IMR-90 (cell line): ENCODE results near the gene EIF2A. TPM values are rescaled to one million over a fixed set of nuclear protein-coding genes. Genes with fewer than 3 reads are reported as not detected.

Source experiments
- ATAC-seq: fragments of 200-7000 bp; cut with Tn5 transposase; 2 replicates; pipeline ENCODE4 v1.9.1; 2020; ENCODE audit warnings: low read depth, mild to moderate bottlenecking, moderate library complexity
- BruUV-seq: library from RNA; stranded (reverse); fragments of 400-500 nt; replicated peaks from 2 replicates; lab custom pipeline; 2021; lab: Mats Ljungman, UMichigan
- CTCF ChIA-PET: fragments of 300-600 bp; formaldehyde crosslinking; extraction: SDS; loops from one replicate; lab custom pipeline; 2021; ENCODE audit warnings: antibody characterized with exemption; lab: Yijun Ruan, JAX
- POLR2A ChIA-PET: fragments of 300-600 bp; sonication (Branson Sonifier 250); formaldehyde crosslinking; loops from one replicate; lab custom pipeline; 2022; ENCODE audit warnings: antibody characterized with exemption; ENCODE audit not compliant: unreplicated experiment; lab: Charles Lee
- DNase-seq: peaks from one replicate; pipeline ENCODE4 v3.0.0; 2013
- H2AFZ ChIP-seq: replicated peaks from 2 replicates; pipeline ENCODE3; 2013; ENCODE audit warnings: low read length, mild to moderate bottlenecking; ENCODE audit not compliant: poor library complexity
- H2AK5ac ChIP-seq: 2 replicates; pipeline ENCODE4 v1.6.1; 2013; ENCODE audit warnings: low read depth, low read length, inconsistent platforms
- H2AK9ac ChIP-seq: replicated peaks from 2 replicates; pipeline ENCODE3; 2013; ENCODE audit warnings: mild to moderate bottlenecking, low read depth, low read length, moderate library complexity; ENCODE audit not compliant: poor library complexity
- H2BK120ac ChIP-seq: 2 replicates; pipeline ENCODE4 v1.6.1; 2013; ENCODE audit warnings: low read depth, low read length, inconsistent platforms
- H2BK15ac ChIP-seq: 3 replicates; pipeline ENCODE4 v1.6.1; 2013; ENCODE audit warnings: low read depth, low read length, inconsistent platforms
- H2BK20ac ChIP-seq: 2 replicates; pipeline ENCODE4 v1.6.1; 2013; ENCODE audit warnings: low read depth, mild to moderate bottlenecking, inconsistent platforms, low read length, moderate library complexity
- H2BK5ac ChIP-seq: 2 replicates; pipeline ENCODE4 v1.6.1; 2013; ENCODE audit warnings: mild to moderate bottlenecking, low read depth, low read length, inconsistent platforms; ENCODE audit not compliant: poor library complexity, severe bottlenecking
- H3K14ac ChIP-seq: replicated peaks from 2 replicates; pipeline ENCODE4 v1.6.1; 2013; ENCODE audit warnings: low read depth, low read length, inconsistent platforms
- H3K18ac ChIP-seq: 2 replicates; pipeline ENCODE4 v1.6.1; 2013; ENCODE audit warnings: low read depth, low read length, control low read depth
- H3K23ac ChIP-seq: 2 replicates; pipeline ENCODE4 v1.6.1; 2013; ENCODE audit warnings: low read depth, low read length, inconsistent platforms
- H3K27ac ChIP-seq: 2 replicates; pipeline ENCODE4 v1.5.1; 2013; ENCODE audit warnings: mild to moderate bottlenecking, control low read depth, low read length; ENCODE audit not compliant: insufficient read depth
- H3K27me3 ChIP-seq: 2 replicates; pipeline ENCODE4 v1.6.1; 2013; ENCODE audit warnings: low read length; ENCODE audit not compliant: control insufficient read depth, insufficient read depth
- H3K36me3 ChIP-seq: 2 replicates; pipeline ENCODE4 v1.6.1; 2013; ENCODE audit warnings: low read length, mixed read lengths; ENCODE audit not compliant: control insufficient read depth, insufficient read depth
- H3K4ac ChIP-seq: 2 replicates; pipeline ENCODE4 v1.6.1; 2013; ENCODE audit warnings: low read depth, low read length, inconsistent platforms
- H3K4me1 ChIP-seq: 2 replicates; pipeline ENCODE4 v1.6.1; 2013; ENCODE audit warnings: low read length, mixed read lengths; ENCODE audit not compliant: control insufficient read depth, insufficient read depth
- H3K4me2 ChIP-seq: 2 replicates; pipeline ENCODE4 v1.6.1; 2013; ENCODE audit warnings: low read depth, mild to moderate bottlenecking, control low read depth, low read length, moderate library complexity
- H3K4me3 ChIP-seq: 2 replicates; pipeline ENCODE4 v1.5.1; 2013; ENCODE audit warnings: low read depth, mild to moderate bottlenecking, control low read depth, low read length, moderate library complexity; ENCODE audit not compliant: insufficient read depth
- H3K56ac ChIP-seq: 2 replicates; pipeline ENCODE4 v1.6.1; 2013; ENCODE audit warnings: low read length, inconsistent platforms; ENCODE audit not compliant: insufficient read depth; ENCODE audit errors: extremely low read depth
- H3K79me1 ChIP-seq, 2 experiments: 2 replicates each; pipeline ENCODE4 v1.6.1; 2013; ENCODE audit warnings: low read length in 2 of 2, inconsistent platforms in 1 of 2, low read depth in 1 of 2
- H3K9ac ChIP-seq: 2 replicates; pipeline ENCODE4 v1.6.1; 2013; ENCODE audit warnings: low read depth, low read length, control low read depth
- H3K9me1 ChIP-seq: 2 replicates; pipeline ENCODE4 v1.6.1; 2013; ENCODE audit warnings: low read length, inconsistent platforms; ENCODE audit not compliant: insufficient read depth
- H3K9me3 ChIP-seq: 2 replicates; pipeline ENCODE4 v1.6.1; 2013; ENCODE audit warnings: low read length; ENCODE audit not compliant: control insufficient read depth, insufficient read depth
- H4K20me1 ChIP-seq: 2 replicates; pipeline ENCODE4 v1.6.1; 2013; ENCODE audit warnings: low read length, inconsistent platforms; ENCODE audit not compliant: insufficient read depth
- H4K5ac ChIP-seq: 2 replicates; pipeline ENCODE4 v1.6.1; 2013; ENCODE audit warnings: mild to moderate bottlenecking, low read depth, low read length, control low read depth
- H4K8ac ChIP-seq, 2 experiments: 2 replicates each; pipeline ENCODE4 v1.6.1; 2013; ENCODE audit warnings: low read depth in 2 of 2, low read length in 2 of 2, control low read depth in 1 of 2, inconsistent platforms in 1 of 2
- H4K91ac ChIP-seq: 2 replicates; pipeline ENCODE4 v1.6.1; 2013; ENCODE audit warnings: low read depth, low read length, inconsistent platforms; ENCODE audit not compliant: insufficient read depth
- BHLHE40 ChIP-seq: fragments of 150-350 bp; IDR thresholded peaks from 2 replicates; pipeline ENCODE4 v1.6.1; 2016; ENCODE audit warnings: mild to moderate bottlenecking, low read depth, low read length
- CEBPB ChIP-seq: IDR thresholded peaks from 2 replicates; pipeline ENCODE4 v1.6.1; 2012; ENCODE audit warnings: low read depth, low read length, improper control_type of control experiment
- CTCF ChIP-seq: conservative IDR thresholded peaks from 2 replicates; pipeline ENCODE4 v1.5.1; 2012; ENCODE audit warnings: mild to moderate bottlenecking, low read depth, low read length, improper control_type of control experiment
- FOS ChIP-seq: fragments of 150-350 bp; IDR thresholded peaks from 2 replicates; pipeline ENCODE4 v1.6.1; 2016; ENCODE audit warnings: low read depth, low read length
- NFE2L2 ChIP-seq: fragments of 150-350 bp; IDR thresholded peaks from 2 replicates; pipeline ENCODE4 v1.6.1; 2016; ENCODE audit warnings: low read depth, mild to moderate bottlenecking, low read length
- POLR2A ChIP-seq: IDR thresholded peaks from 2 replicates; pipeline ENCODE4 v1.6.1; 2012; ENCODE audit warnings: mild to moderate bottlenecking, low read depth, low read length
- RAD21 ChIP-seq: IDR thresholded peaks from 2 replicates; pipeline ENCODE4 v1.6.1; 2012; ENCODE audit warnings: low read length, improper control_type of control experiment
- RFX5 ChIP-seq: IDR thresholded peaks from 2 replicates; pipeline ENCODE4 v1.8.0; 2012; ENCODE audit warnings: low read depth, mild to moderate bottlenecking, low read length, moderate library complexity
- SMC3 ChIP-seq: fragments of 150-350 bp; IDR thresholded peaks from 2 replicates; pipeline ENCODE4 v1.6.1; 2016; ENCODE audit warnings: low read depth, mild to moderate bottlenecking, antibody characterized with exemption, low read length, moderate library complexity
- USF2 ChIP-seq: fragments of 150-350 bp; IDR thresholded peaks from 2 replicates; pipeline ENCODE4 v1.6.1; 2017; ENCODE audit warnings: mild to moderate bottlenecking, antibody characterized with exemption, low read length, low read depth
- WGBS, 2 experiments: methylation state at CpG; one replicate each; pipeline versions ENCODE4 v1.1.5 to v1.1.7; 2013; ENCODE audit warnings: missing lambda C conversion rate in 2 of 2; ENCODE audit not compliant: insufficient read length in 1 of 2; ENCODE audit errors: extremely low coverage in 2 of 2; 5-methylcytosine and 5-hydroxymethylcytosine counted together
- dilution Hi-C: fragments of 300-500 bp; cut with HindIII; formaldehyde crosslinking; loops from one replicate; pipeline ENCODE4 v1.14.3; 2018; ENCODE audit warnings: low sequenced_read_pairs; ENCODE audit not compliant: unreplicated experiment
- in situ Hi-C: fragments of 300-500 bp; cut with MboI; formaldehyde crosslinking; loops from 3 replicates; pipeline ENCODE4 v1.14.3; 2019; ENCODE audit warnings: low sequenced_read_pairs, inconsistent platforms, mixed read lengths
- intact Hi-C: fragments of 100-400 bp; cut with micrococcal nuclease; formaldehyde crosslinking; loops from 2 replicates; pipeline ENCODE4 v1.10.0; 2022
- polyA plus RNA-seq, 3 experiments: library from polyadenylated mRNA; depleted of rRNA; stranded (reverse); fragments of >200 nt; gene quantifications; 2 replicates each; pipeline ENCODE4 v1.2.3, GENCODE V29; 2012; ENCODE audit warnings: low replicate concordance in 1 of 3
- total RNA-seq: library from RNA; depleted of rRNA; stranded (reverse); fragments of >200 nt; gene quantifications from 2 replicates; pipeline ENCODE4 v1.2.3, GENCODE V29; 2012

The EIF2A gene
- total and polyA plus RNA-seq, 2 of the 4 experiments (the other 2 are of a cell fraction), result 61.2 to 166 TPM

- no peak overlapping the region for H2AK5ac ChIP-seq
- dilution Hi-C loops, result no loop called here
- no peak overlapping the region for H3K4ac ChIP-seq
- no peaks in the 10 kb centered on the region for H4K20me1 ChIP-seq
- no peak overlapping the region for H3K56ac ChIP-seq
- H4K8ac ChIP-seq, result no peak overlapping the region
- no peak overlapping the region for H2BK20ac ChIP-seq
- no peaks in the 10 kb centered on the region for H3K27me3 ChIP-seq
- no peak overlapping the region for H4K5ac ChIP-seq
- H3K27ac ChIP-seq, result no peak overlapping the region
- no peak overlapping the region for H3K4me3 ChIP-seq
- no peak overlapping the region for H3K4me2 ChIP-seq
- no peak overlapping the region for H3K9ac ChIP-seq
- BruUV-seq, result no TSS peak
- TF ChIP-seq RAD21, result no peak
- TF ChIP-seq SMC3, result no peak
- TF ChIP-seq NFE2L2, result no peak
- no peak for TF ChIP-seq CEBPB
- TF ChIP-seq FOS, result no peak
- TF ChIP-seq CTCF, result no peak
- no peak for TF ChIP-seq USF2
- TF ChIP-seq POLR2A, result no peak
- no peak for TF ChIP-seq RFX5
- no peak for TF ChIP-seq BHLHE40
- no peak overlapping the region for H2BK120ac ChIP-seq
- POLR2A ChIA-PET, result no interaction called here
- ATAC-seq (no peak), DNase-seq (no peak)
- H3K14ac ChIP-seq, result no peak overlapping the region
- no peaks in the 10 kb centered on the region for H3K36me3 ChIP-seq
- H3K9me1 ChIP-seq, result no peaks in the 10 kb centered on the region; the same call in 1 of the 2 replicates
- no peak overlapping the region for H4K91ac ChIP-seq
- no peak overlapping the region for H3K18ac ChIP-seq
- no peak overlapping the region for H2AFZ ChIP-seq
- no peak overlapping the region for H2AK9ac ChIP-seq
- H3K79me1 ChIP-seq, result peaks cover 19 to 25% of the 10 kb centered on the region in 2 experiments; a peak in 3 of 4 replicates
- intact Hi-C loops, result no loop called here
- WGBS, 2 experiments, result no CpG with 5 or more reads among the region's 4 CpGs
- H2BK15ac ChIP-seq, result no peak overlapping the region
- H3K9me3 ChIP-seq, result no peaks in the 10 kb centered on the region
- no peak overlapping the region for H2BK5ac ChIP-seq
- H3K23ac ChIP-seq, result no peak overlapping the region
- H3K4me1 ChIP-seq, result 0 out of 2 replicates have a peak, but pooled peaks cover 2% of the 10 kb centered on the region
- CTCF ChIA-PET, result no interaction called here
- in situ Hi-C loops, result no loop called here
These were observed 47.6 kb downstream of the EIF2A start for GRCh38 chr3:150594150-150594549.
